Karpas-422 (cell line): Measurements from ENCODE around the gene LPAR3. TPM values are rescaled to one million over a fixed set of nuclear protein-coding genes. Genes with fewer than 3 reads are reported as not detected.

Experiments
- DNase-seq: peaks from one replicate; pipeline ENCODE4 v3.0.0-alpha.2; 2015
- H2AFZ ChIP-seq: fragments of 200-600 bp; sonication (generic); 2 replicates; pipeline ENCODE4 v1.6.1; 2014; ENCODE audit warnings: antibody characterized with exemption, low read length, mixed read lengths
- H3K27ac ChIP-seq: fragments of 200-600 bp; sonication (generic); 2 replicates; pipeline ENCODE4 v1.5.1; 2014; ENCODE audit warnings: mild to moderate bottlenecking, low read length, moderate library complexity
- H3K27me3 ChIP-seq: fragments of 200-600 bp; sonication (generic); 2 replicates; pipeline ENCODE4 v1.6.1; 2014; ENCODE audit warnings: low read length, mixed read lengths
- H3K36me3 ChIP-seq: fragments of 200-600 bp; sonication (generic); 2 replicates; pipeline ENCODE4 v1.6.1; 2014; ENCODE audit warnings: low read length, mixed read lengths; ENCODE audit not compliant: insufficient read depth
- H3K4me1 ChIP-seq: fragments of 200-600 bp; sonication (generic); 2 replicates; pipeline ENCODE4 v1.6.1; 2014; ENCODE audit warnings: mild to moderate bottlenecking, low read length, mixed read lengths
- H3K4me2 ChIP-seq: fragments of 200-600 bp; sonication (generic); 2 replicates; pipeline ENCODE4 v1.6.1; 2014; ENCODE audit warnings: low read length, low read depth, mild to moderate bottlenecking; ENCODE audit not compliant: poor library complexity, severe bottlenecking
- H3K4me3 ChIP-seq: fragments of 200-600 bp; sonication (generic); 2 replicates; pipeline ENCODE4 v1.5.1; 2014; ENCODE audit warnings: mild to moderate bottlenecking, antibody characterized with exemption, low read length, mixed read lengths
- H3K79me2 ChIP-seq: fragments of 200-600 bp; sonication (generic); 2 replicates; pipeline ENCODE4 v1.6.1; 2014; ENCODE audit warnings: mild to moderate bottlenecking, low read length, mixed read lengths
- H3K9ac ChIP-seq: fragments of 200-600 bp; sonication (generic); 2 replicates; pipeline ENCODE4 v1.6.0; 2014; ENCODE audit warnings: low read length
- H3K9me2 ChIP-seq: fragments of 200-600 bp; sonication (generic), shearing (Covaris generic); replicated peaks from 2 replicates; pipeline ENCODE4 v1.6.0; 2014; ENCODE audit warnings: mild to moderate bottlenecking, low read length, moderate library complexity; ENCODE audit not compliant: insufficient read depth
- H3K9me3 ChIP-seq: fragments of 300-700, 200-600 bp; sonication (generic); 2 replicates; pipeline ENCODE4 v1.6.1; 2014; ENCODE audit warnings: low read length, mixed read lengths
- H4K20me1 ChIP-seq: fragments of 200-600 bp; sonication (generic); 2 replicates; pipeline ENCODE4 v1.6.1; 2014; ENCODE audit warnings: mild to moderate bottlenecking, antibody characterized with exemption, low read length, low read depth; ENCODE audit not compliant: insufficient read depth
- total RNA-seq: library from RNA; depleted of rRNA; stranded (reverse); fragments of >200 nt; shearing (Covaris generic); gene quantifications from 2 replicates; pipeline ENCODE4 v1.2.3, GENCODE V29; 2014; ENCODE audit warnings: low replicate concordance

Gene LPAR3
- total RNA-seq, 1 experiment from 2014 or later = not detected

DNA sequence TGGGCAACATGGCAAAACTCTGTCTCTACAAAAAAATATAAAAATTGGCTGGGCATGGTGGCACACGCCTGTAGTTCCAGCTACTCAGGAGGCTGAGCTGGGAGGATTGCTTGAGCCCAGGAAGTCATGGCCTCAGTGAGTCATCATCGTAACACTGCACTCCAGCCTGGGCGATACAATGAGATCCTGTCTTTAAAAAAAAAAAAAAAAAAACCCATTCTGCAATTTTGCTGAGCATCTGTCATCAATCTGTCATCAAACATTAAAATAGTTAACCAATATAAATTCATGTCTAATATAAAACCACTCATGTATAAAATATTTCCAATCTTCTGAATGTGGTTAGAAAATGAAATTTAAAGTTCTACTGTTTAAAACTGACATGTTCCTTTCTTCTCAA is 56.9 kb downstream of the LPAR3 start:
- no peak overlapping the region for H3K4me3 ChIP-seq
- H3K27me3 ChIP-seq = no peaks in the 10 kb centered on the region
- H2AFZ ChIP-seq = no peak overlapping the region
- H3K4me1 ChIP-seq = no peaks in the 10 kb centered on the region
- no peak for DNase-seq
- H3K36me3 ChIP-seq = no peaks in the 10 kb centered on the region
- H3K9me3 ChIP-seq = no peaks in the 10 kb centered on the region
- H3K79me2 ChIP-seq = no peaks in the 10 kb centered on the region
- H3K27ac ChIP-seq = no peak overlapping the region
- no peak overlapping the region for H3K4me2 ChIP-seq
- H3K9ac ChIP-seq = no peak overlapping the region
- H3K9me2 ChIP-seq = no peaks in the 10 kb centered on the region
- no peaks in the 10 kb centered on the region for H4K20me1 ChIP-seq

DNA sequence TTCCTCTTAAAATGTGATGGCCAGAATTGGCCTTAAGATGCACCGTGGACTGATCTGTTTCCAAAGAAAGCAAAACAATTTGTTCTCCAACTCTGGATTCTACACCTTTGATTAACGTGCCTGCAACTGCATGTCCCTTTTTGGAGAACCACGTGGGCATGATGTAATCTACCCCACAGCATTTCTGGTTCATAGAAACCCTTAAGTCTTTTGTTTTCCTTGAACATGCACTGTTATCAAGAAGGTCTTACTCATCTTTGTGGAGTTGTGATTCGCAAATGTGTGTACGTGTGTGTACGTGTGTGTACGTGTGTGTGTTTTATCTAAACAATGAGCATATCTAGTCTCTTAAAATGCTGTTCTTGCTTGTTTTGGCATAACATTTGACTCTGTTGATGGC is 57.8 kb downstream of the LPAR3 start:
- no peak overlapping the region for H3K9ac ChIP-seq

DNA sequence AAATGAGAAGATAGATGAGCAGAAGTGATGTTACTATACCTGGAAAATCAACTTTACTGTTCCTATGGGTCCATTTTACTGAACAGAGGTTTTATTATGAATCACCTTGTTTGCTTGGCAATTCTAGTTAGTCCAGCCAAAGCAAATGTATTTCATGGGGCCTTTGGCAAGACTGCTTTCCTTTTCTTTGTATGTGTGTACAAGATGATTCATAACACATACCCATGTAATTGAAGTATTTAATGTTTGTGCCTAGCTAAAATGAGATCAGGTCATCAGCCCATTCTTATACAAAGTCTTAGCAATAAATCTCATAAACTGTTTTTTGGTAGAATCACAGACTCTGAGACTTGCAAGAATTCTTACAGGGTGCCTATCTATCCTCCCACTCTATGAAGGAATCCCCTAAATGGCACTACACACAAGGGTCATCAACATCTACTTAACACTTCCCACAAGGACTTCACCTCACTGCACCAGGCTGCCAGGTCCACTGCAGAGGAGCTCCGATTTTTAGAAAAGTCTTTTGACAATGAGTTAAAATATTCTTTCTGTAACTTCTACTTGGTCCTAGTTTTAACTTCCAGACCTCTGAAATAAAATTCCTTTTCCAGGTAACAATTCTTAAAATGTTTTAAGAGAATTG is 58.5 kb downstream of the LPAR3 start:
- Histone ChIP-seq H3K27me3 (no peaks in the 10 kb centered on the region), H3K27ac (no peak overlapping the region), H3K4me1 (no peaks in the 10 kb centered on the region), H2AFZ (no peak overlapping the region), H3K4me2 (no peak overlapping the region), H4K20me1 (no peaks in the 10 kb centered on the region), H3K9me3 (no peaks in the 10 kb centered on the region), H3K9ac (no peak overlapping the region), H3K36me3 (no peaks in the 10 kb centered on the region), H3K79me2 (no peaks in the 10 kb centered on the region), H3K9me2 (no peaks in the 10 kb centered on the region), H3K4me3 (no peak overlapping the region)
- DNase-seq = no peak

More for the DNA sequence above, 57.8 kb downstream of the LPAR3 start:
- Histone ChIP-seq H3K9me2 (no peaks in the 10 kb centered on the region), H3K79me2 (no peaks in the 10 kb centered on the region), H3K9me3 (no peaks in the 10 kb centered on the region), H3K4me3 (no peak overlapping the region), H3K27ac (no peak overlapping the region), H3K27me3 (no peaks in the 10 kb centered on the region), H4K20me1 (no peaks in the 10 kb centered on the region), H3K4me1 (no peaks in the 10 kb centered on the region), H3K4me2 (no peak overlapping the region), H2AFZ (no peak overlapping the region), H3K36me3 (no peaks in the 10 kb centered on the region)
- DNase-seq = no peak

DNA sequence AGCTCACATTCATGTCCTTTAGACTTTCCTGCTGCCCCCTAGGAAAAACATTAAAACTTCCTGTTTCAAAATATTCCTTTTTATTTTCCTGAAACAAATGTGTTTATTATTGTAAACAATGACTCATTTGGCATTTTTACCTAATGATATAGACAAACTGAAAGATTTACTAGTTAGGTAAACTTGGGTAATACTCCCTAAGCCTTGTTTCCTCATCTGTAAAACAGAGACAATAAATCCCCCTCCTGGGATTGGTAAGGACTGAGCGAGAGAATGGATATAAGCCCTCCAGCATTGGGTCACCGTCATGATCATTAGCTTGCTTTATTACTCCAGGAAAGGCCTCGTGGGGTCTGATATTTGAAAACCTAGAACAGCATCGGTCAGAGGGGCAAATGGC is 59.8 kb downstream of the LPAR3 start:
- H3K9me3 ChIP-seq = no peaks in the 10 kb centered on the region
- H3K27ac ChIP-seq = no peak overlapping the region
- H3K4me2 ChIP-seq = no peak overlapping the region
- no peaks in the 10 kb centered on the region for H3K27me3 ChIP-seq
- H2AFZ ChIP-seq = no peak overlapping the region
- H4K20me1 ChIP-seq = no peaks in the 10 kb centered on the region
- no peaks in the 10 kb centered on the region for H3K9me2 ChIP-seq
- no peak overlapping the region for H3K4me3 ChIP-seq
- no peak for DNase-seq
- no peaks in the 10 kb centered on the region for H3K79me2 ChIP-seq
- no peaks in the 10 kb centered on the region for H3K4me1 ChIP-seq
- no peaks in the 10 kb centered on the region for H3K36me3 ChIP-seq
- no peak overlapping the region for H3K9ac ChIP-seq

DNA sequence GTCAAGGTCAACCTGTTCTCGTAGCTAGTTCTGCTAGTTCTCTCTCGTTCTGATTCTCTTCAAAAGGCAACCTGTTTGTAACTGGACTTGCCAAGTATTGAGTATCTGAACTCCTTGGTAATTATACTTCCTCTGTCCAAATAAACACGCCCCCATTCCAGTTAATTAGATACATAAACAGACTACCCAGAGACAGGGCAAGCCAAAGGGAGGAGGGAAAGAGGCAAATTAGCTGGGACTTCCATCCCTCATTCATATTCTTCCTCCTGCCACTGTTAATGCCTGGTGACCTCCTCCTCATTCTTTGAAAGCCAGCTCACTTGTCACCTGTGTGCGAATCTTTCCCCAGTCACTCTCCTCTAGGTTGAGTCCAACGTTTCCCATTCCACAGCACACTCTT is 62.9 kb downstream of the LPAR3 start:
- H3K36me3 ChIP-seq = no peaks in the 10 kb centered on the region
- H2AFZ ChIP-seq = no peak overlapping the region
- no peak overlapping the region for H3K27ac ChIP-seq
- H3K9ac ChIP-seq = no peak overlapping the region
- no peaks in the 10 kb centered on the region for H3K27me3 ChIP-seq
- H3K79me2 ChIP-seq = no peaks in the 10 kb centered on the region
- no peak overlapping the region for H3K4me3 ChIP-seq
- H3K9me2 ChIP-seq = no peaks in the 10 kb centered on the region
- H4K20me1 ChIP-seq = no peaks in the 10 kb centered on the region
- H3K4me2 ChIP-seq = no peak overlapping the region
- no peaks in the 10 kb centered on the region for H3K9me3 ChIP-seq
- DNase-seq = no peak
- no peaks in the 10 kb centered on the region for H3K4me1 ChIP-seq

DNA sequence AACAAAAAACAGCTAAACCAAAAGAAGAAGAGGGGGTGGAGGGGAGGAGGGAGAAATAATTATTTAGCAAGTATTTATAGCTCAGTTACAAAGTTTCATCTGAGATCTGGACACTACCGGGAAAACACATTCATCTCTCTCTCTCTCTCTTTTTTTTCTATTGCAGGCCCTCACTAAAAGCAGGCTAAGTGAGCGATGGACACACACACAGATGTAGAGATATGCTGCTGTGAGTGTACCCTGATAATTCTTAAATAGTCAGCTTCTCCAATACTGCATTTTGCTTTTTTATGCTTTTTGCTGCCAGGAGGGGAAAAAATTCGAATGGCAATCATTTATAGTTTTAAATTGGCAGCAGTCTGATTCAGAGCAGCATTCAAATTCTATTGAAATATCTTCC is 65.0 kb downstream of the LPAR3 start:
- no peak overlapping the region for H3K4me3 ChIP-seq
- no peaks in the 10 kb centered on the region for H3K9me3 ChIP-seq
- H3K4me2 ChIP-seq = no peak overlapping the region
- H4K20me1 ChIP-seq = no peaks in the 10 kb centered on the region
- H3K79me2 ChIP-seq = no peaks in the 10 kb centered on the region
- no peaks in the 10 kb centered on the region for H3K27me3 ChIP-seq
- no peaks in the 10 kb centered on the region for H3K4me1 ChIP-seq
- no peak overlapping the region for H2AFZ ChIP-seq
- no peak for DNase-seq
- H3K27ac ChIP-seq = no peak overlapping the region
- no peak overlapping the region for H3K9ac ChIP-seq
- no peaks in the 10 kb centered on the region for H3K36me3 ChIP-seq
- H3K9me2 ChIP-seq = no peaks in the 10 kb centered on the region

DNA sequence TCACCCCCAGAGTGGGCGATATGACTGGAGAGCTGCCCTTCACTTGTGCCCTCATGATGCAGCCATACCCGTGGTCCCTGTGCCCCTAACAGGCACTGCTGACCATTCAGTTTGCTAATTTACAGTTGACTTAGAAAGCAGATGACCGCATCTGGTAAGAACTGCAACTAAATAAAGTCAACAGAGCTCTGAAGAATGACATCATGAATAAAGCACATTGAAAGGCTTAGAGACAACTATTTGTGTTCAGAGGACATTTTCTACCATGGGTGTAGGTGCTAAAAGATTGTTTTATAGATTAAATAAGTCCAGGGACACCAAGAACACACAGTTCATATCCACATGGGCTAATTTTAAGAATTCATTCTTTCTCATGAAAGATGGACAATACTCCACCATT is 65.5 kb downstream of the LPAR3 start:
- Histone ChIP-seq H3K9me3 (no peaks in the 10 kb centered on the region), H3K36me3 (no peaks in the 10 kb centered on the region), H3K27ac (no peak overlapping the region), H2AFZ (no peak overlapping the region), H3K9me2 (no peaks in the 10 kb centered on the region), H3K27me3 (no peaks in the 10 kb centered on the region), H3K79me2 (no peaks in the 10 kb centered on the region), H3K9ac (no peak overlapping the region), H3K4me2 (no peak overlapping the region), H4K20me1 (no peaks in the 10 kb centered on the region), H3K4me3 (no peak overlapping the region), H3K4me1 (no peaks in the 10 kb centered on the region)
- no peak for DNase-seq

DNA sequence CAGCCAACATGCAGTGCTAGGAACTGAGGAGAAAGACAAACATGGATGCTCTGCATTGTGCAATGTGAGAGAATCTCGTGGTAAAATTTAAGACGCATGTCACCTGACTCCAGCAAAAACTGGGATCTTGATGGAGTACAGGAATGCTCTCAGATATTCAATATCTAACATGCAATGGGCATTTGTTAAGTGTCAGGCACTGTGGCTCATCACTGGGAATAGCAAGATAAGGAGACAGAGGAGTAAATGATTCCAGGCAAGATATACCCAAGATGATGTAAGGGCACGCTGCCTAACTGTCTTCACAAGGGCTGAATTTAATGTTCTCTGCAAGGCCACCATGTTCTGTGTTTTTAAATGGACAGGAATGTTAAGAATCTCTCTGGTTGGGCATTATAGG is 67.8 kb downstream of the LPAR3 start:
- Histone ChIP-seq H3K9me2 (no peaks in the 10 kb centered on the region), H3K27ac (no peak overlapping the region), H3K4me3 (no peak overlapping the region), H3K79me2 (no peaks in the 10 kb centered on the region), H3K4me1 (no peaks in the 10 kb centered on the region), H4K20me1 (no peaks in the 10 kb centered on the region), H3K27me3 (no peaks in the 10 kb centered on the region), H2AFZ (no peak overlapping the region), H3K9me3 (no peaks in the 10 kb centered on the region), H3K36me3 (no peaks in the 10 kb centered on the region), H3K4me2 (no peak overlapping the region), H3K9ac (no peak overlapping the region)
- no peak for DNase-seq

DNA sequence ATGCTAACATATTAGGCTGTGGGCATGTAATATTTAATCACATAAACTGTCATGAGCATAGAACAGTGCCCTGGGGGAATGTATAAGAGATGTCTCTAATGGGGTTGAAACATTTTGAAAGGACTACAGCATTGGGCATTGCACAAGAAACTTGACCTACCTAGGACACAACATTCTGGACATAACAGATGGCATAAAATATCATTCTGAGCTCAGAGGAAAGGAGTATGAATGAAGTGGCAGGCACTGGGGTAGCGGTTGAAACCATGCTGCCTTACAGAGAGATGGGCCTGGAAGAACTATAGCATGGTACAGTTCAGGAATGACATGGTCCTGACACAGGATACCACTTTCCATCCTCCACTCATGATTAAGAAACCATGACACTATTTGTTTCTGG is 69.0 kb downstream of the LPAR3 start:
- Histone ChIP-seq H3K4me1 (no peaks in the 10 kb centered on the region), H3K27me3 (no peaks in the 10 kb centered on the region), H3K27ac (no peak overlapping the region), H4K20me1 (no peaks in the 10 kb centered on the region), H3K9ac (no peak overlapping the region), H3K9me2 (no peaks in the 10 kb centered on the region), H3K9me3 (no peaks in the 10 kb centered on the region), H3K4me3 (no peak overlapping the region), H2AFZ (no peak overlapping the region), H3K36me3 (no peaks in the 10 kb centered on the region), H3K79me2 (no peaks in the 10 kb centered on the region), H3K4me2 (no peak overlapping the region)
- DNase-seq = no peak
